Measurements from ENCODE around the gene METAP1.
"Not testable (repeated sequence)": the region's sequence is repeated elsewhere in the genome, so short reads cannot be mapped to it uniquely, and the experiment has no call there.

DNA sequence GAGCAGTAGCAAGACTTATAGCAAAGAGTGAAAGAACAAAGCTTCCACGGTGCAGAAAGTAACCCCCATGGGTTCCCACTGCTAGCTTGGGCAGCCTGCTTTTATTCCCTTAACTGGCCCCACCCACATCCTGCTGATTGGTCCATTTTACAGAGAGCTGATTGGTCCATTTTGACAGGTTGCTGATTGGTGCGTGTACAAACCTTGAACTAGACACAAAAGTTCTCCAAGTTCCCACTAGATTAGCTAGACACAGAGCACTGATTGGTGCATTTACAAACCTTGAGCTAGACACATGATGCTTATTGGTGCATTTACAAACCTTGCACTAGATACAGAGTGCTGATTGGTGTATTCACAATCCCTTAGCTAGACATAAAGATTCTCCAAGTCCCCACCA is 2.7 kb upstream of the METAP1 start:
- TF ChIP-seq, protein P1, sequence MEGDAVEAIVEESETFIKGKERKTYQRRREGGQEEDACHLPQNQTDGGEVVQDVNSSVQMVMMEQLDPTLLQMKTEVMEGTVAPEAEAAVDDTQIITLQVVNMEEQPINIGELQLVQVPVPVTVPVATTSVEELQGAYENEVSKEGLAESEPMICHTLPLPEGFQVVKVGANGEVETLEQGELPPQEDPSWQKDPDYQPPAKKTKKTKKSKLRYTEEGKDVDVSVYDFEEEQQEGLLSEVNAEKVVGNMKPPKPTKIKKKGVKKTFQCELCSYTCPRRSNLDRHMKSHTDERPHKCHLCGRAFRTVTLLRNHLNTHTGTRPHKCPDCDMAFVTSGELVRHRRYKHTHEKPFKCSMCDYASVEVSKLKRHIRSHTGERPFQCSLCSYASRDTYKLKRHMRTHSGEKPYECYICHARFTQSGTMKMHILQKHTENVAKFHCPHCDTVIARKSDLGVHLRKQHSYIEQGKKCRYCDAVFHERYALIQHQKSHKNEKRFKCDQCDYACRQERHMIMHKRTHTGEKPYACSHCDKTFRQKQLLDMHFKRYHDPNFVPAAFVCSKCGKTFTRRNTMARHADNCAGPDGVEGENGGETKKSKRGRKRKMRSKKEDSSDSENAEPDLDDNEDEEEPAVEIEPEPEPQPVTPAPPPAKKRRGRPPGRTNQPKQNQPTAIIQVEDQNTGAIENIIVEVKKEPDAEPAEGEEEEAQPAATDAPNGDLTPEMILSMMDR (conservative IDR thresholded peaks at IDR 0.05; ENCODE audit: low read depth, low read length): not testable (repeated sequence)
- TF ChIP-seq EZH2 (IDR thresholded peaks at IDR 0.05; ENCODE audit: borderline replicate concordance, low read depth, low read length, poor library complexity, severe bottlenecking): not testable (repeated sequence)

Data from A673 (cell line).